HG03521 (cell line): ENCODE measurements around the gene THOC6.
"Not testable (repeated sequence)": the region's sequence is repeated elsewhere in the genome, so short reads cannot be mapped to it uniquely, and the experiment has no call there.

Source experiments
- ATAC-seq: cut with Tn5 transposase; IDR thresholded peaks from one replicate; pipeline ENCODE4 v1.9.1; 2021; ENCODE audit warnings: mild to moderate bottlenecking, moderate library complexity; ENCODE audit not compliant: unreplicated experiment

The THOC6 gene

GRCh38 chr16:3069146-3069545 is 45.3 kb downstream of the THOC6 start:
- ATAC-seq, result not testable (repeated sequence)

- ATAC-seq, result no peak
Measured at GRCh38 chr16:3070608-3071111, 46.8 kb downstream of the THOC6 start.

GRCh38 chr16:3071655-3072054 is 47.8 kb downstream of the THOC6 start:
- no peak for ATAC-seq

DNA sequence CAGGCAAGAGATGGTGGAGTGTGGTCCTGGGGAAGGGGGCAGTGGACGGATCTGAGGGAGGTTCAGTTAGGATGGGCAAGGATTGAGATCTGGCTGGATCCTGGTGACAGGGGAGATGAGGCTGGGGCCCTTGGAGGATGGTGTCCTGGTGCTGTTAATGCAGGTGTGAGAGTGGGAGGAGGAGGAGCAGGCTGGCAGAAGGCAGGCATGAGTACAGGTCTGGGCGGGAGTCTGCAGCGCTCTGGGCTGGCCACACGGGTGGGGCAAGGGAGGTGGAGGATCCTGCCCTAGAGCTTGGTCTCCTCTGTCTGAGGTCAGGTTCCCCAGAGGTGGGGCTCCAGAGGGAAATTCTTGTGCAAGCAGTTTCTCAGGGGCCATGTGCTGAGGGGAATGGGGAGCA is 48.3 kb downstream of the THOC6 start:
- not testable (repeated sequence) for ATAC-seq

DNA sequence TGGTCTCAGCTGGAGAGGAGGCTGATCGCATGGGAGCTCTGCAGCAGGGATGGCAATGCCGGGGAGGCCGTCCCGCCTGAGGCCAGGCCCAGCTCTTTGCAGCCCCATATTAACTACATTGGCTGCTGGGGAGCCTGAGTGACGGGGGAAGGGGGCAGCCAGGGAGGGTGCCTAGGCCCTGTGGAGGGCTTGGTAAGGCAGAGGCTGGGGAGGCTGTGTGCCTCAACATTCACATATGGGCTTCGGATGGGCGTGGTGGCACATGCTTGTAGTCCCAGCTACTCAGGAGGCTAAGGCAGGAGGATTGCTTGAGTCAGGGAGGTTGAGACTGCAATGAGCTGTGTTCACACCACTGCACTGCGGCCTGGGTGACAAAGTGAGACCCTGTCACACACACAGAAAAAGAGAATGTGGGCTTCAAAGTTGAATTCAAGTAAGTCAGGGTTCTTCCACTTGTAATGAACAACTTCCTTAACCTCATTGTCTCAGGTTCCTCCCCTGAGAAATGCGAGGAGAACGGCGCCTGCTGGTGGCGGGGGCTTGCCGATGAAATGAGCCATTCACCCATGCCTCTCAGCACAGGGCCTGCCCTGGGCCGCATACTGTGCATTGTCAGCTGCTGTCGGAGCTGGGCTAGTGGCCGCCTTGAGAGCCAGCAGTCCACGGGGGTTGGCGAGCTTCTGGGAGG is 48.9 kb downstream of the THOC6 start:
- ATAC-seq, result not testable (repeated sequence)

DNA sequence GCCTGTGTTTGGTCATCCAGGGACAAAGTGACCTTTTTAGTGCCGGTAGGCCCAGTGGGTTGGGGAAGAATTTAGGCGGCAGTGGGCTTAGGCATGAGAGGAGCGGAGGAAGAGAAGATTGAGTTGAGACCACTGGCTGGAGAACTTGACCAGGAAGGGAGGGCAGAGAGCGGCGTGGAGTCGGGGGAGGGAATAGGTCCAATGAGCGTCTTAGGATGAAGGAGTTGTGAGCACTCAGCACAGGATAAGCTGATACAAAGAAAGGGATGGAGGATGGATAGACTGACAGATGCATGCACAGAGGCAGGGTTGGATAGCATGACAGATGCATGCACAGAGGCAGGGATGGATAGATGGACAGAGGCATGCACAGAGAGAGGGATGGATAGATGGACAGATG is 49.6 kb downstream of the THOC6 start:
- ATAC-seq, result no peak

- peak; percentile 62 for ATAC-seq
Measured at GRCh38 chr16:3074860-3075522, 51.2 kb downstream of the THOC6 start.

DNA sequence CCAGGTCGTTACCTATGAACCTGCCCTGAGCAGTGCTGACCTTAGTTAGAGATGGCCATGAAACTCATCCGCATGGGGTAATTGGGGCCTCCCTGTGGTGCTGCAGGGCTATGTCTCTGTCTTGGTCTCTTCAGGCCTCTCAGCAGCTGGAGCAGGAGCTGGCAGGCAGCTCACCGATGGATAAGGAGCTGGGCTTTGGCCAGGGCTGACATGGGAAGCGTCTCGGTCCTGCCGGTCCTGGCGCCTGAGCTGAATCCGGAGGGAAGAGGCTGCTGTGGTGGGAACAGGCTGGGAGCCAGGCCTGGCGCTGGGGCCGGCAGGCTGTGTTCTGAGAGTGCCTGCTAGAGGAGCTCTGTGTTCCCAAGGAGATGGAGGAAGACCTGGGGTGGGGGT is 51.7 kb downstream of the THOC6 start:
- ATAC-seq, result no peak

- ATAC-seq, result not testable (repeated sequence)
Measured at GRCh38 chr16:3075946-3076345, 52.1 kb downstream of the THOC6 start.

GRCh38 chr16:3076577-3076976 is 52.7 kb downstream of the THOC6 start:
- ATAC-seq, result no peak
